CD4-positive, alpha-beta T cell treated with Interleukin-4 for 4 hours (primary cell): ENCODE measurements around the gene BLVRA.
A peak's percentile ranks its signal among the peaks of the same experiment; 100 is the strongest.

Experiments used
- DNase-seq: peaks from one replicate; pipeline ENCODE4 v3.0.0-alpha.2; 2020

BLVRA gene

GRCh38 chr7:43750016-43750887, 8.2 kb upstream of the BLVRA start:
- DNase-seq: no peak

DNA sequence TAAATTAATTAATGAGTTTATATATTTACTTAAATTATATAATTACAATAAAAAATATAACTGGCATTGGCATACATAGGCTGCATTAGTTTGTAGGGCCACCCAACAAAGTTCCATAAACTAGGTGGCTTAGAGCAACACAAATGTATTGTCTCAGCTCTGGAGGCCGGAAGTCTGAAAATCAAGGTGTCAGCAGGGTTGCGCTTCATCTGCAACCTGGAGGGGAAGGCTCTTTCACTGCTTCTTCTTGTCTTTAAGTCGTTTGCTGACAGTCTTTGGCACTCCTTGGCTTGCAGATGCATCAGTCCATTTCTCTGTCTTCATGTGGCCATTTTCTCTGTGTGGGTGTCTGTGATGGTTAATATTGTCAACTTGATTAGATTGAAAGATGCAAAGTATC, 6.1 kb upstream of the BLVRA start:
- no peak for DNase-seq

DNA sequence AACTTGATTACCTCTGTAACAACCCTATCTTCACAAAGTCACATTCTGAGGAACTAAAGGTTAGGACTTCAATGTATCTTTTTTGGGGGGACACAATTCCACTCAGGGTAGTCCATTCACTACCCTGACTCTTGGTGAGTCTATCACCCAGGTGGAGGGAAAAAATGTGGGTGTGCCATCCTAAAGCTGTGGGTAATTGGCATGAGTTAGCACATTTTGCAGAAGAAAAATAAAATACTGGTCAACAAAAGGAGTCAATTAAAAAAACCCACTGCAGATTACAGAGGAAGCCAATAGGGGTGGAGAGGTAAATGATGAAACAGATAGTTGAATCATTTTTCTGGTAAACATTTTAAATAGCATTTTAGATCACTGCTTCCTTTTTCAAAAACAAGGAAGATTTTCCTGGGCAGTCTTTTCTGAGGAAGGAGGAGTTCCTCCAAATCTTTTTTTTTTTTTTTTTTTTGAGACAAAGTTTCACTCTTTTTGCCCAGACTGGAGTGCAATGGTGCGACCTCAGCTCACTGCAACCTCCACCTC, 5.1 kb upstream of the BLVRA start:
- no peak for DNase-seq

DNA sequence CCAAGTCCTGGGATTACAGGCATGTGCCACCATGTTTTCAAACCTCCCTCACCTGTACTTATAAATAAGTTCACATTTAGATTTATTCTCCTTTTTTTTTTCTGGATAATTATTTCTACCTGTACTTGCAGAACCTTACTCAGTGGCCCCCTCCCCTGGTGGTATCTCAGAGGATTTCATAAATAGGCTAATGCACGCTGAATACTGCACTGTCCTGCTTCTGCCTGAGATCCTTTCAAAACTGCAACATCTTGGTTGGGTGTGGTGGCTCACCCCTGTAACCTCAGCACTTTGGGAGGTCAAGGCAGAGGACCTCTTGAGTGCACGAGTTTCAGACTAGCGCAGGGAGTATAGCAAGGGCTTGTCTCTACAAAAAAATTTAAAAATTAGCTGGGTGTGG, 4.6 kb upstream of the BLVRA start:
- no peak for DNase-seq

DNA sequence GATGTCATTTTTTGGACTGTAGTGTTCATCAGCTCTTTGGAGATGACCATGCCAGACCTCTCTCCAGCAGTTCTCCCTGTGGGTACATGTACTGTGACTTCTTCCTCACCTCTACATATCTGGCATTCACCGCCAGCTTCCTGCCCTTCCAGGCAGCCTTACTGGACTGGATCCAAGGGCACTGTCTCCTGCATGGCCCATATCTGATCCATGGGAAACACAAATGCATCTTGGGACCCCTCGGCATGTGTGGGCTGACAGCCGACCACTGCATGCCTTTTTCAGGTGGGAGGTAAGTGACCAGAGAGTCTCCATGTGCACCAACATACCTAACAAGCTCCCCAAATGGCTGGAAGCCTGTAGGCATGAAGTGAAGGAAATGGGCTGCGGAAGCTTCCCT, 3.9 kb upstream of the BLVRA start:
- DNase-seq: no peak

DNA sequence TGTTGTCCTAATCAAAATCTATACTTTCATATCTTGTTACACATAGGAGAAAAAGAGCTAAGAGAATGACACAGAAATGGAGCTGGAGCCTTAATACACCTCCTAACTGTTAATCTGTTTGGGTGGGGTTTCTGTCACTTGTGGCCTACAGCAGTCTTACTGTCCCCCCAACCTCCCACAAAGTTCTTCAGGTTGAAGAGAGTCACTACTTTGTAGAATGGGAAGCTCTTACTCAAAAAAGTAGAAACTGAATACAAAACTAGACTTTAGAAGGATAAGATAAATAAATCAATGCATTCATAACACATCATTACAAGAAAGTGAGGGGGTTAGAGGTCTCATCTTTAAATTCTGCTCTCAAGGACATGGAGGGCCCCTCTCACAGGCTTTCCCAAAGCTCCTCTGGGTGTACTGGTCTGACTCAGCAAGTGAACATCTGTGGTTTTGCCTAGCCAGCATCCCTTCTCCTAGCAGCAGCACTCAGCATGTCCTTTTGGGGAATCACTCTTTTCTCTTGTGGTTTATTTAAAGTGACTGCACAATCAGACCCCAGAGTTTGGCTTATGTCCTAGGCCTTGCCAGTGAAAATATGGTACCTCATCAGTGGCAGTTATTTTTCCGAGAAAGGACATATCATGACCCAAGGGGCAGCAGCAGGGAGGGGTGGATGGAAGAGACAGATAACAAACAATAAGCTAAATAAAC, 2.0 kb upstream of the BLVRA start:
- no peak for DNase-seq

GRCh38 chr7:43757073-43757720, 1.3 kb upstream of the BLVRA start:
- no peak for DNase-seq

DNA sequence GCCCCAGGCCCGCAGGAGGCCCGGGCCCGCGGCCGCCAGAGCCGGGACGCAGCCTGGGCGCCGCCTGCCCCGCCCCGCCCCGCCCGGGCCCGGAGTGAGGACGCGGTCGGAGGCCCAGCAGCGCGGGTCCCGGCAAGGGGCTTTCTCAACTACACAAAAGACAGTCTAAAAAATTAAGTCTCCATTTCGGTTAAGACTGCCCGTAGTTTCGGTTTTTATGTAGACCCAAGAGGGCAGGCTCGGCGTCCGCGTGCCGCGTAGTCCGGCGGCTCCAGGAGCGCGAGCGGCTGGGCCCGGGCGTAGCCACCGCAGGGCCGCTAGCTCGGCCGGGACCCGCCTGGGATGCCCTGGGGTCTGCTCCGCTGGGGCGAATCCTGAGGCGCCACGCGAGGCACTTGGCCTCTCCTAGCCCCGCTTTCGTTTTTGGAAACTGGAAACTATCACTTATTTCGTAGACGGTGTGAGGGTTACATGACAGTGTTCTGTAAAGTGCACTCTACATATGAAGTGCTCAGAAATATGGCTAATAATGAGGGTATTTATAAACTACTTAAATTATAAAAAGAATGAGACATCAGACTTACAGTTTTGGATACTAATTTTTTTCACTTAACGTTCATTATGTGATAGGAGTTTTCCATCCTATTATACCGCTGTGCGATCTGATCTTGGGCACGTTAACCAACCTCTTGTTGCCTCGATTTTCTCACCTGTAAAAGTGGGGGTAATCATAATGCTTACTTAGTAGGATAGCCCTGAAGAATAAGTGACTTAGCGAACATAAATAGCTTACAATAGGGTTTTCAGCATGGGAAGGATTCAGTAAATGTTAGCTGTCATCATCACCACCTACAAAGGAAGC, 573 bp downstream of the BLVRA start:
- peak; percentile 40 for DNase-seq

- no peak for DNase-seq
These were observed 2.4 kb downstream of the BLVRA start for GRCh38 chr7:43760861-43761260.

GRCh38 chr7:43761382-43761781, 2.9 kb downstream of the BLVRA start:
- DNase-seq: no peak

DNA sequence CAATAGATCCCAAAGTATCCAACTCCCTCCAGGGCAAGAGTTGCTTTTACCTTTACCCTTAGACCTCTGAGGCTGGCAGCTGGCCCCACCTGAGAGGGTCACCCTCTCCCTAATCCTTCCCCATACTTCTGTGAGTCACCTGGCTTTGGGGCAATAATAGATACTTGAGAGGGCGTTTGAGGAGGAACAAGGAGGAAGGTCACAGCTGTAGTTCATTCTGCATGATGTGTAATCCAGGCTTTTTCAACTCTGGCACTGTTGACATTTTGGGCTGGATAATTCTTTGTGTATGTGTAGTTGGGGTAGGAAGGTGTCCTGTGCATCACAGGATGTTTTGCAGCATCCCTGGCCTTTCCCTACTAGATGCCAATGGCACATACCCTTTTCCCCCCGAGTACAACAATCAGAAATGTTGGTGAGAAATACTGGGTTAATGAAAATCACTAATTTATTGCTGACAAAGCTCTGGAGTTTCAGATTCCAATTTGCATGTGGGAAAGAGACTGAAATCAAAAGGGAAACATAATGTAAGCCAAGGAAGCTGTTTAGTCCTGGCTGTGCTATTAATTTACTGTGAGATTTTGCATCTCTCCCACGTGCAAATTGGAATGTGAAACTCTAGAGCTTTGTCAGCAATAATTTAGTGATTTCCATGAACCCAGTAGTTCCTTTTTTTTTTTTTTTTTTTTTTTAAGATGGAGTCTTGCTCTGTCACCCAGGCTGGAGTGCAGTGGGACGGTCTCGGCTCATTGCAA, 3.6 kb downstream of the BLVRA start:
- DNase-seq: no peak

- DNase-seq: no peak
These were observed 4.7 kb downstream of the BLVRA start for GRCh38 chr7:43763183-43763582.

GRCh38 chr7:43764039-43764761, 5.7 kb downstream of the BLVRA start:
- no peak for DNase-seq

DNA sequence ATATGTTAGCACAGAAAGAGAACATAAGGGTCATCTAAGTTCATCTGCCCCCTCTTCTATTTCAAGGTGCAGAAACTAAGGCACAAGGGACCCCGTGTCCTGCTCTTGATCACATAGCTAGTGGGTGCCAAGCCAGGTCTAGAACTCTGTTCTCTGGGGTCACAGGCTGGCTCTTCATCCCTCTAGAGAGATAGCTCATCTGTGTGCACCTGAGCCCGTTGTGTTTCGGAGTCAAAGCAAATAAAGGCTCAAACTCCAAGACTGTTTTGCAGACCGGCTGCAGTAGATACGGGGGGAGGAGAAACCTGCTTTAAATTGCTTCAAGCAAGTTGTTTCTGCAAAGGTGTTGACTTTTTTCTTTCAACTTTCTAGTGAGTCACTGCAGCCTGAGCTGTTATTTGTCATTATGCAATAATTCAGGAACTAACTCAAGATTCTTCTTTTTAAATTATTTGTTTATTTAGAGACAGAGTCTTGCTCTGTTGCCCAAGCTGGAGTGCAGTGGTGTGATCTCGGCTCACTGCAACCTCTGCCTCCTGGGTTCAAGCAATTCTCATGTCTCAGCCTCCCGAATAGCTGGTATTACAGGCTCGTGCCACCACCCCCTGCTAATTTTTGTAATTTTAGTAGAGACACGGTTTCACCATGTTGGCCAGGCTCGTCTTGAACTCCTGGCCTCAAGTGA, 6.5 kb downstream of the BLVRA start:
- DNase-seq: no peak

- no peak for DNase-seq
These were observed 8.1 kb downstream of the BLVRA start for GRCh38 chr7:43766564-43766963.

DNA sequence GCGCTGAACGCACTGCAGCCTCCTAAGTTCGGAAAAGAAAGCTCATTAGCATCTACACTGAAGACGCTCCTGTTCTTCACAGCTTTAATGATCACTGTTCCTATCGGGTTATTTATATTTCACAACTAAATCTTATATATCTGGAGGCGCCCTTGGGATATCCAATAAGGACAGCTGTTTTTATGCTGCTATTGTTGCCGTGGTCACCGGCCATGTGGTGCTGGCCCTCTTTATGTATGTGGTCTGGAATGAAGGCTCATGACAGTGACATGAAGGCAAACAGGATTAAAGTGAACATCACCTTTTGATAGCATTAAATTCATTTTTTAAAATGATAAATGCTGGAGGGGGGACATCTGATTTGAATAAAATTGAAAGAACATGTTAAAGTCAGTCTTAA, 8.8 kb downstream of the BLVRA start:
- DNase-seq: no peak

DNA sequence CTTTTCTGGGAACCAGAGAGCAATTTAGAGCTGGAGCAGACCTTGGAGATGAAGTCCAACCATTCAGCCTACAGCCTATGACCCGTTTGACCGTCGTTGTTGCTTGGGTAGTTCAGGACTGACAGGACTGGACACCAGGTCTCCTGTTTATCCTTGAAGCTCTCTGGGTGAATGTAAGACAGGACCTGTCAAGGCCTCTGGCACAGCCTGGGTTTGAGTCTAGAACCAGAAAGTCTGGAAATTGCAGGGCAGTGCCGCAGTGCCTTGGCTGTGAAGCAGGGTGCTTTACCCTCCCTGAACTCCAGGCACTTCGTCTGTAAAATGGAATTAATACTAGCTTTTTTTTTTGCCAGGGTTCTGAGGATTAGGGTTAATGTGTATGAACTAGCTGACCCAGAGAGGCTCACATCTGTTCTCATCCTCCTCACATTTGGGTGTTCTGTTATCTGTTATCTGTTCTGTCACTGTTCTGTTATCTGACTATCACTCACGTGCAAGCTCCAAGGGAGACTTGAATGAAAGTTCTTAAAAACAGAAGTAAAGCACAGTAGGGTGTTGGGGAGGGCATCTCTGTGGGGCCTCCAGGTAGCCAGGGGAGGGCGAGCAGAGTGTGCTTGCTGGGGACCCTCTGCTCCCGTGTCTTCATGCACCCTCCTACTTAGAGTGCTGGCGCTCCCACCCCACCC, 9.9 kb downstream of the BLVRA start:
- DNase-seq: no peak

GRCh38 chr7:43768887-43769272, 10.4 kb downstream of the BLVRA start:
- no peak for DNase-seq

DNA sequence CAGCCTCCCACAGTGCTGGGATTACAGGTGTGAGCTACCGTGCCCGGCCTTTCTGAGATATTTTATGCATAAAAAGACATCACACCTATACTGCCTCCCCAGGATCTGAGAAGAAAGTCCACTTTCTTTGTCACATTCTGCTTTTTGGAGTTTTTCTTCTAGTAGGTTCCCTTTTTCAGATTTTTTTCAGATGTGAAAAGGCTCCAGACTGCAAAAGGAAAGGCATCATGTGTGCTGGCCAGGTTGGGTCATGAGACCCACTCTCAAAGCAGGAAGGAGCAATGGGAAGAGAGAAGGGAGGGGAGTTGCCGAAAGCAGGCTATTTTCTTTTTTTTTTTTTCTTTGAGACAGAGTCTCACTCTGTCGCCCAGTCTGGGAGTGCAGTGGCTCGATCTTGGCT, 10.8 kb downstream of the BLVRA start:
- no peak for DNase-seq
